GM12891 (cell line): Measurements from ENCODE around the gene ACOT12.

Source experiments
- POLR2A ChIP-seq: IDR thresholded peaks from 2 replicates; pipeline ENCODE4 v1.6.1; 2011; ENCODE audit warnings: low read depth, low read length, control low read depth
- POLR2AphosphoS5 ChIP-seq: IDR thresholded peaks from 2 replicates; pipeline ENCODE4 v1.6.1; 2011; ENCODE audit warnings: low read depth, low read length, control low read depth
- SPI1 ChIP-seq: IDR thresholded peaks from 2 replicates; pipeline ENCODE4 v1.6.1; 2011; ENCODE audit warnings: low read depth, low read length, control low read depth
- TAF1 ChIP-seq: IDR thresholded peaks from 2 replicates; pipeline ENCODE4 v1.6.1; 2011; ENCODE audit warnings: low read depth, low read length, control low read depth

- TF ChIP-seq POLR2A, result no peak
- no peak for TF ChIP-seq SPI1
- TF ChIP-seq TAF1, result no peak
- no peak for TF ChIP-seq POLR2AphosphoS5
Observed at GRCh38 chr5:81337803-81338202, 56.1 kb downstream of the ACOT12 start.
